Renal pelvis (tissue), 4 donors: ENCODE measurements around the gene SPSB4. TPM values are rescaled to one million over a fixed set of nuclear protein-coding genes. Genes with fewer than 3 reads are reported as not detected.
"Not testable (repeated sequence)": the region's sequence is repeated elsewhere in the genome, so short reads cannot be mapped to it uniquely, and the experiment has no call there.

Experiments used
- DNase-seq: peaks from one replicate; pipeline ENCODE4 v3.0.0-alpha.2; 2013
- polyA plus RNA-seq, 3 donors: library from polyadenylated mRNA; unstranded; fragments of 120-200 nt; gene quantifications; one replicate each; pipeline ENCODE4 v1.2.1, GENCODE V29; 2013; ENCODE audit not compliant: insufficient read length in 3 of 3

Gene SPSB4
- polyA plus RNA-seq, 3 donors = 14.6 to 21.0 (median 20.0) TPM

GRCh38 chr3:141093971-141094684, 43.0 kb downstream of the SPSB4 start:
- DNase-seq = no peak

GRCh38 chr3:141094790-141095545, 43.8 kb downstream of the SPSB4 start:
- peak; percentile 88 for DNase-seq

GRCh38 chr3:141095546-141095937, 44.4 kb downstream of the SPSB4 start:
- DNase-seq = no peak

- DNase-seq = no peak
Measured at GRCh38 chr3:141096164-141096563, 45.0 kb downstream of the SPSB4 start.

- no peak for DNase-seq
Measured at GRCh38 chr3:141096981-141097380, 45.8 kb downstream of the SPSB4 start.

GRCh38 chr3:141100112-141100511, 49.0 kb downstream of the SPSB4 start:
- no peak for DNase-seq

- no peak for DNase-seq
Measured at GRCh38 chr3:141100531-141101320, 49.6 kb downstream of the SPSB4 start.

GRCh38 chr3:141102372-141102771, 51.2 kb downstream of the SPSB4 start:
- DNase-seq = no peak

GRCh38 chr3:141103067-141103466, 51.9 kb downstream of the SPSB4 start:
- DNase-seq = no peak

GRCh38 chr3:141103503-141103902, 52.4 kb downstream of the SPSB4 start:
- DNase-seq = no peak

- DNase-seq = no peak
Measured at GRCh38 chr3:141104151-141104821, 53.1 kb downstream of the SPSB4 start.

GRCh38 chr3:141105828-141106628, 54.9 kb downstream of the SPSB4 start:
- peak; percentile 87 for DNase-seq

- DNase-seq = no peak
Measured at GRCh38 chr3:141106842-141107241, 55.7 kb downstream of the SPSB4 start.

- peak; percentile 68 for DNase-seq
Measured at GRCh38 chr3:141108039-141108438, 56.9 kb downstream of the SPSB4 start.

- no peak for DNase-seq
Measured at GRCh38 chr3:141109751-141110150, 58.6 kb downstream of the SPSB4 start.

- no peak for DNase-seq
Measured at GRCh38 chr3:141110322-141110721, 59.2 kb downstream of the SPSB4 start.

- no peak for DNase-seq
Measured at GRCh38 chr3:141111364-141112155, 60.4 kb downstream of the SPSB4 start.

GRCh38 chr3:141112686-141113297, 61.6 kb downstream of the SPSB4 start:
- DNase-seq = no peak

GRCh38 chr3:141113680-141114079, 62.5 kb downstream of the SPSB4 start:
- not testable (repeated sequence) for DNase-seq
